Measurements from ENCODE around the gene UNC79.

UNC79 gene

DNA sequence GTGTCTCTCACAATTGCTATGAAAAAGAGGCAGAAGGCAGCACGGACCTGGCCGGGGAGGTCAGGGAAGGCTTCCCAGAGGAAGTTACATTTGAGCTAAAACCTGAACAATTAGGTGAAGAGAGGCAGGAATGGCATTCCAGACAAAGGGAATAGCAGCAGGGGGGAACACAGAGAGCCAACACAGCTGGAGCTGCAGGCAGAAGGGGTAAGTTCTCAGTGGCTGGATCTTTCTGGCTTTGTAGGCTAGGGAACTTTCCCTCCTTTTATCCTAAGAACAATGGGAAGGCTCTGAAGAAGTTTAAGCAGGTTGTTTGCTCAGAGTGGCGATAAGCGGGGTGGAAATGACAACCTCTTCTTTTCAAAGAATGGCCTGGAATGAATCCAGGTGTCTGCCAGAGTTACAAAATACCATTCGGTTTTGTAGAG lies 257.5 kb downstream of the UNC79 start:
- DNase-seq (ENCODE audit: low spot score in 2 of 2) (no peak), ATAC-seq (replicated peaks; ENCODE audit: extremely low read depth, poor library complexity, severe bottlenecking) (no peak)
- Mint-ChIP-seq H3K4me1 (no peaks in the 10 kb centered on the region), H3K36me3 (ENCODE audit: insufficient read depth) (no peaks in the 10 kb centered on the region), H3K9me3 (no peaks in the 10 kb centered on the region), H3K4me3 (no peak overlapping the region), H3K27me3 (peaks cover 70% of the 10 kb centered on the region), H3K27ac (ENCODE audit: low read depth) (no peak overlapping the region)

DNA sequence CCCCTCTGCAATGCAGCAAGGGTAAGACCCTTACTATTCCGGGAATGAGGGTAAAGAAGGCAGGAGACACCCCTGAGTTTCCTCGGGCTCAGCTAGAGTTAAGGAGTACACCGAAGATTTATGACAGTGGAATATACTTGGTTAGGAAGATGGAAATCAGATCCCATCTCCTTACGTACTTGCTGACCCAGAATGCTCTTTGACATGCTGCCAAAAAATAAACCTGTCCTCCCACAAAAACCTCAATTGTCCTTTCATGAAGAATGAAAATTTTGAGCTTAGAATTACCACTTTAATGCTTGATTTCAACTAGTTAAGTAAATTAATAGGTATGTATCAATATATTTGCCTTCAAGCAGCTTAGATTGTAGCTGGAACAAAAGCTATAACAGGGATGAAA lies 258.1 kb downstream of the UNC79 start:
- no peaks in the 10 kb centered on the region for H3K9me3 Mint-ChIP-seq
- no peaks in the 10 kb centered on the region for H3K36me3 Mint-ChIP-seq (ENCODE audit: insufficient read depth)
- H3K27me3 Mint-ChIP-seq, result peaks cover 70% of the 10 kb centered on the region
- H3K4me1 Mint-ChIP-seq, result no peaks in the 10 kb centered on the region
- no peak for ATAC-seq (replicated peaks; ENCODE audit: extremely low read depth, poor library complexity, severe bottlenecking)
- H3K27ac Mint-ChIP-seq (ENCODE audit: low read depth), result no peak overlapping the region
- no peak overlapping the region for H3K4me3 Mint-ChIP-seq
- no peak for DNase-seq (ENCODE audit: low spot score in 2 of 2)

DNA sequence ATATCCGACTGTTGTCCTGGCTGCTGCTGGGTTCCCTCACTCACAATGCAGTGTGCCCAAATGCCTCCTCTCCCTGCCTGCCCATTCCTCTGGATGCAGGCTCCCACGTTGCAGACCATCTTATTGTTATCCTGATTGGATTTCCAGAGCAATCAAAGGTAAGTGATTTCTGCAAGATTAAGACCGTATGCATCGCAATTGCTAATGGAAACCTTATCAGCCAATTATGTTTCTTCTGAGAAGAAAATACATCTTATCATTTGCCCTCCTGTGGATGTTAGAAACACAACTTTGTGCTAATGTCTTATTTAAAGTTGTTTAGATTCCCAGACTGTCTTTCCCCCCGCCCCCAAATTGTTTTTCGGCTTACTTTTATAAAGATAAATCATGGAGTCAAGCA lies 259.4 kb downstream of the UNC79 start:
- no peak overlapping the region for H3K4me3 Mint-ChIP-seq
- no peak for DNase-seq (ENCODE audit: low spot score in 2 of 2)
- H3K27ac Mint-ChIP-seq (ENCODE audit: low read depth), result no peak overlapping the region
- no peaks in the 10 kb centered on the region for H3K36me3 Mint-ChIP-seq (ENCODE audit: insufficient read depth)
- no peaks in the 10 kb centered on the region for H3K9me3 Mint-ChIP-seq
- ATAC-seq (replicated peaks; ENCODE audit: extremely low read depth, poor library complexity, severe bottlenecking), result no peak
- no peaks in the 10 kb centered on the region for H3K4me1 Mint-ChIP-seq
- H3K27me3 Mint-ChIP-seq, result peaks cover 63% of the 10 kb centered on the region

DNA sequence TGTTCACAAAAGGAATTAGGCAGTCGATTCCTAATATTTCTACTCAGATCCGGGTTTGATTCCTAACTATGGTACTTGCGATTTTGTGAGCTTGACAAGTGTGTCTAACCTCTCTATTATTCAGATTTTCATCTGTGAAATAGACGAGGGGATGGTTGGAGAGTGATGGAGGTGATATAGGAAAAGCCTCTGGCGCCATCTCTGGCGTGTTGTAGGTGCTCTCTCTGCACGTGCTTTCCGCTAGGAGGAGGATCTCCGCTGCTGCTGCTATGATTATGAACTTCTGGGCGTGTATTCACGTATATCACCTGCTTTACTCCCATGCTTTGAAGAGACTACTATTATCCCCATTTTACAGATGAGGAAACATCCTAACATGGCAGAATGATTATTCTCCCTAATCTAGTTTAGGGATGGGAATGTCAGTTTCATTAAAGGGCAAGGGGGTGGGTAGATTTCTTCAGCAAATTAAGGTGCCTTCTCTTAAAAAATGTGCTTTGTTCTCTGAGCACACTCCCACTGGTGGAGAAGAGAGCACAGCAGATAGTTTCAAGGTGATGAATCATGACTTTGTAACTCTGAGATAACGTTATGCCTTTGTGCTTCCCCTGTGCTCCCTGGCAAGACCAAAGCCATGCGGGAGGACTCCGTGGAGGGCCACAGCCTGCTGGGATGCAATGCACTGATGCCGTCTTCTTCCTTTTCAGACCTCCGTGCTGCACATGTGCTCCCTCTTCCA lies 260.5 kb downstream of the UNC79 start:
- Mint-ChIP-seq H3K4me1 (no peaks in the 10 kb centered on the region), H3K27ac (ENCODE audit: low read depth) (no peak overlapping the region), H3K27me3 (peaks cover 57% of the 10 kb centered on the region), H3K4me3 (no peak overlapping the region), H3K36me3 (ENCODE audit: insufficient read depth) (no peaks in the 10 kb centered on the region), H3K9me3 (no peaks in the 10 kb centered on the region)
- DNase-seq (ENCODE audit: low spot score in 2 of 2) (no peak), ATAC-seq (replicated peaks; ENCODE audit: extremely low read depth, poor library complexity, severe bottlenecking) (no peak)

DNA sequence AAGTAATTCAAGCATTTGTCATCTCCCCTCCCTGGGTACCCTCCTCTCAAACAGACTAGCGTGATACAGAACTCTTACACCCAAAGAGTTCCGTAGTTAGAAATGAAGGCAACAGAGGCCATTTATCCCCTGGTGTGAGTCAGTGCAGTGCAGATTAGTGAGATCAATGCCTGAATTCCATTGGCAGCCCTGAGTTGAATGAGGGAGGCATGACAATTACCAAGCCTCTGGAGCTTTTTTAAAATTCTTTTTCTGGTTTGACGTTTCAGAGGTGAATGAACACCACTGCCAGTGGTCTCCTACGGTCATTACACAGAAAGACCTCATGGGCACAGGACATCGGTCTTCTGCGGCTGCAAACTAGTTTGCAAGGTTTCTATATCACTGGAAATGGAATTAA lies 263.2 kb downstream of the UNC79 start:
- ATAC-seq (replicated peaks; ENCODE audit: extremely low read depth, poor library complexity, severe bottlenecking), result no peak
- no peak overlapping the region for H3K27ac Mint-ChIP-seq (ENCODE audit: low read depth)
- no peaks in the 10 kb centered on the region for H3K9me3 Mint-ChIP-seq
- peaks cover 30% of the 10 kb centered on the region for H3K27me3 Mint-ChIP-seq
- H3K36me3 Mint-ChIP-seq (ENCODE audit: insufficient read depth), result no peaks in the 10 kb centered on the region
- DNase-seq (ENCODE audit: low spot score in 2 of 2), result no peak
- no peaks in the 10 kb centered on the region for H3K4me1 Mint-ChIP-seq
- H3K4me3 Mint-ChIP-seq, result no peak overlapping the region

DNA sequence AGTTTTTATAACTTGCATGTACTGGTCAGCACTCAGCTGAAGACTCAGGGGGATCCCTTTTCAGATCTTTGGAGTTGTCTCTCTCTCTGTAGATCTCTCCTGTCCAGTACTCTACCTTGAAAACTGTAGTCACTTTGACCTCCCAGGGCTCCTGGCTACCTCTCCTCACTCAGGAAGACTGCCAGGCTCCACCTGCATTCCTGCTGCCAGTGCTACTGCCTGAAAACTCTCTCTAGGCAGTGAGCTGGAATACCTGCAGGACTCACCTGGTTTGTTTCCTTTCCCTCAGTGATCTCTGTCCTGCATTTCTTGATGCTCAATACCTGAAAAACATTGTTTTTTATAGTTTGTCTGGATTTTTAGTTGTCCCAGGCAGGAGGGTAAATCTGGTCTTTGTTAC lies 270.2 kb downstream of the UNC79 start:
- Mint-ChIP-seq H3K4me3 (no peak overlapping the region), H3K27ac (ENCODE audit: low read depth) (no peak overlapping the region), H3K36me3 (ENCODE audit: insufficient read depth) (no peaks in the 10 kb centered on the region), H3K4me1 (no peaks in the 10 kb centered on the region), H3K9me3 (peaks cover 13% of the 10 kb centered on the region), H3K27me3 (peaks cover 67% of the 10 kb centered on the region)
- ATAC-seq (replicated peaks; ENCODE audit: extremely low read depth, poor library complexity, severe bottlenecking), result no peak
- no peak for DNase-seq (ENCODE audit: low spot score in 2 of 2)

DNA sequence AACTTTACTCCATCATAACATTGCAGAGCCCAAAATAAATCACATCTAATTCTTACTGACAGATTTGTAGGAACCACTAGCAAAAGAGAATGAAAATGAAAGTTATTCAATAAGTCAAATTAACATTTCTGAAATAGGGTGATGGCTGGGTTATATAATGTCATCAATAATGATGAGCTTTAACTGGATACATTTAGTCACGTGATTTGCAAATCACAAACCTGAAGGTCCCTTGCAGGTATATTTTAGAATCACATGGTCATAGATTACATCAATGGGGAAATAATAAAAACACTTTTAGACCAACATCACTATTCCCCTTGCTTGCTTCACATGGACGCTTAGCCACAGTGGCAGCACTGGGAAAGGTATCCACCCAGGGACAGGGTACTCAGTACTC lies 270.8 kb downstream of the UNC79 start:
- H3K4me3 Mint-ChIP-seq, result no peak overlapping the region
- H3K9me3 Mint-ChIP-seq, result peaks cover 13% of the 10 kb centered on the region
- no peak overlapping the region for H3K27ac Mint-ChIP-seq (ENCODE audit: low read depth)
- no peak for ATAC-seq (replicated peaks; ENCODE audit: extremely low read depth, poor library complexity, severe bottlenecking)
- no peak for DNase-seq (ENCODE audit: low spot score in 2 of 2)
- no peaks in the 10 kb centered on the region for H3K36me3 Mint-ChIP-seq (ENCODE audit: insufficient read depth)
- H3K4me1 Mint-ChIP-seq, result no peaks in the 10 kb centered on the region
- peaks cover 73% of the 10 kb centered on the region for H3K27me3 Mint-ChIP-seq

DNA sequence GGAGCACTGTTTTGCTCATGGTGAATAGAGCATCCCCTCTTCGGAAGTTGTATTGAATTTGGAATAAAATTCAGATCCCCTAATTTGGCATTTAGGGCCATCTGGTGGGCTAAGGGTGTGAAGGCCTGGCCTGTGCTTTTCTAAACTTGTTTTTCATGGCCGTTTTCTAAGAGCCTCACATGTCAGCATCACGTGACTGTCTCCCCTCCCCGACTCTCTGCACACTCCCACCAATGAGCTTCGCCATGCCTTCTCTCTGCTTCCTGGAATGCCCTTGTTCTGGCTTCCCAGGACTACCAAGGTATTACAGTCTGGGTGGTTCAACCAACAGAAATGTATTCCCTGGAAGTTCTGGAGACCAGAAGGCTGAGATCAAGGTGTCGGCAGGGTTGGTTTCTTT lies 272.2 kb downstream of the UNC79 start:
- DNase-seq (ENCODE audit: low spot score in 2 of 2) (no peak), ATAC-seq (replicated peaks; ENCODE audit: extremely low read depth, poor library complexity, severe bottlenecking) (no peak)
- Mint-ChIP-seq H3K9me3 (peaks cover 13% of the 10 kb centered on the region), H3K36me3 (ENCODE audit: insufficient read depth) (no peaks in the 10 kb centered on the region), H3K4me1 (no peaks in the 10 kb centered on the region), H3K4me3 (no peak overlapping the region), H3K27ac (ENCODE audit: low read depth) (no peak overlapping the region), H3K27me3 (peaks cover 74% of the 10 kb centered on the region)

DNA sequence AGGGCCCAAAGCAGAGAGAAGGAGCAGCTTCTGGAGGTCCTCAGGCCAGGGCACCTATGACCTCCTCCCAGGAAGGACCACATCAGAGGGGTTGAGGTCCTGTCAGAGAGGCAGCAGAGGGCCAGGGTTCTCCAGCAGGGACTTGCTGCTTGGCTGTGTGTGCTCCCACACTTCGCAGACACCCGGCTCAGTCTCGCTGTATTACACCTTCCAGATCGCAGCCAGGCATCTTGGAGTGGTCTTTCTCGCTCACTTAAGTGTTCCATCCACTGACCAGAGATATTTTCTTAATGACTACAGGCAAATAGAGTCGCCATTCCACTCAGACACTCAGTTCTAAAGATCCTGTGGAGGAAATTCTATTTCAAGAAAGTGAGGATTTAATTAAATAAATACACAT lies 273.2 kb downstream of the UNC79 start:
- ATAC-seq (replicated peaks; ENCODE audit: extremely low read depth, poor library complexity, severe bottlenecking) (no peak), DNase-seq (ENCODE audit: low spot score in 2 of 2) (no peak)
- no peaks in the 10 kb centered on the region for H3K36me3 Mint-ChIP-seq (ENCODE audit: insufficient read depth)
- H3K27ac Mint-ChIP-seq (ENCODE audit: low read depth), result no peak overlapping the region
- H3K27me3 Mint-ChIP-seq, result peaks cover 74% of the 10 kb centered on the region
- H3K4me3 Mint-ChIP-seq, result no peak overlapping the region
- no peaks in the 10 kb centered on the region for H3K4me1 Mint-ChIP-seq
- peaks cover 13% of the 10 kb centered on the region for H3K9me3 Mint-ChIP-seq

DNA sequence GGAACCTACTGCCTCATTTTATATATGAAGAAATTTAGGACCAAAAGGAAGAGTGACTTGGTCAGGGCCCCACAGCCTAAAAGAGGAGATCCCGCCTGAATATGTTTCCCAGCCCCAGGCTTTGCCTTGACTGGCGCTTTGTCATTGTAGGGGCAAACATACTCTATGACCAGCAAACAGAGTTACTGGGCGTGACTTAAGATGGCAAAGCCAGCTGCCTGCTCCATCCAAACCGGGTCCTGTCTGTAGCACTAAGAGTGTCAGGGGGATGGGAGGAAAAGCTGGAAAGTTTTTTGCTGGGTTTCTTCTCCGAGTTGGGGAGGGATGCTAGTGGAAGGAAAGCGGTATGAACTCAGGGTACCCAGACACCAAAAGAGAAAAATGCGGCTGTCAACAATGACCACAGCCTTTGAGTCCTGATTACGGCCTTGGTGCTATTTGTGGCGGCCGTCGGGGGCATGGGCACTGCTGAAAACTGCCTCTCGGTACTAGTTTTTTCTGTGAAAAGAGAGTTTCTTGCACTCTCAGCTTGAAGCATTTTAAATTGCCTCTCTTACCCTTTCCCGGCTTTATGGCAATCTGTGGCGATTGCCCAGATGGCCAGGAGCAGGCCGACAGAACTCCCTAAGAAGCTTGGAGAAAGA lies 274.9 kb downstream of the UNC79 start:
- no peak for ATAC-seq (replicated peaks; ENCODE audit: extremely low read depth, poor library complexity, severe bottlenecking)
- DNase-seq (ENCODE audit: low spot score in 2 of 2), result no peak
- H3K36me3 Mint-ChIP-seq (ENCODE audit: insufficient read depth), result no peaks in the 10 kb centered on the region
- no peaks in the 10 kb centered on the region for H3K4me1 Mint-ChIP-seq
- H3K4me3 Mint-ChIP-seq, result no peak overlapping the region
- no peak overlapping the region for H3K27ac Mint-ChIP-seq (ENCODE audit: low read depth)
- H3K27me3 Mint-ChIP-seq, result peaks cover 60% of the 10 kb centered on the region
- no peaks in the 10 kb centered on the region for H3K9me3 Mint-ChIP-seq

DNA sequence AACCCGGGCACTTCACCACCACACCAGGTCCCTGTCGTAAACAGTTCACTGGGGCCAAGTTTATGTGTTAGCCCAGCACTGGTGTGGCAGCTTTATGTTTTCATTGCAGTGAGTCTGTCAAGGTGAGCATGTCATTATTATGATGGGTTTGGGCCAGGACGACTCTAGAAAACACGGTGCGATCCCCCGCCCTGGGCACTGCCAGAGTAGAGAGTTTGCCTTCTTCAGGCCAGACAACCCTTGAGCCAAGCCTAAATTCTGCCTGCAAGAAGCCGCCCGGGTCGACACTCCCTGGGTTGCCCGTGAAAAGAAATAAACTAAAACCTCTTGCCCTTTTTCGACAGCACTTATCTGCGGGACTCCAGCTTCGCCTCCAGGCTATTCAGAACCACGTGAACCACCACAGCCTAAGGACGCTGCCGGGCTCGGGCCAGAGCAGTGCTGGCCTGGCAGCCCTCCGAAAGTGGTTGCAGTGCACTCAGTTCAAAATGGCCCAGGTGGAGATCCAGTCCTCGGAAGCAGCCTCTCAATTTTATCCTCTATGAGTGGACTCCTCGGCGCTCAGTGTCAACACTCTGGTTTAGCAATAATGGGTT lies 275.7 kb downstream of the UNC79 start:
- H3K27me3 Mint-ChIP-seq, result peaks cover 51% of the 10 kb centered on the region
- H3K9me3 Mint-ChIP-seq, result no peaks in the 10 kb centered on the region
- no peaks in the 10 kb centered on the region for H3K4me1 Mint-ChIP-seq
- DNase-seq (ENCODE audit: low spot score in 2 of 2) (no peak), ATAC-seq (replicated peaks; ENCODE audit: extremely low read depth, poor library complexity, severe bottlenecking) (no peak)
- H3K36me3 Mint-ChIP-seq (ENCODE audit: insufficient read depth), result no peaks in the 10 kb centered on the region
- H3K4me3 Mint-ChIP-seq, result no peak overlapping the region
- no peak overlapping the region for H3K27ac Mint-ChIP-seq (ENCODE audit: low read depth)

DNA sequence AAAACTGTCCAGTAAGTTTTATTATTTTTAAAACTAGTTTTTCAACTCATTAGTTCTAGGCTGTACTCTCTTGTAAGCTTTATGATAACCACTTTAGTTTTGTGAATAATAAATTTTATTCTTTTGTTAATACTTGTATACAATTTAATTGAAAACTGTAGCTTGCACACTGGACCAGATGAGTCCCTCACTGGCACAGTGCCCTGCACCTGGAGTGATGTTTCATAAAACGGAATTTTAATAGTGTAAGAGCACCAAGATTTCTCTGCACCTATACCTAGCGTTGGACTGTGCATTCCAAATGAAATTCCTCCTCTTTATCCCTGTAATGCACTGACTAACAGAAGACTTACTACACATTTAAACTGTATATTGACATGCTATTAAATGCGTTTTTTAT lies 276.7 kb downstream of the UNC79 start:
- no peak for DNase-seq (ENCODE audit: low spot score in 2 of 2)
- H3K27me3 Mint-ChIP-seq, result peaks cover 41% of the 10 kb centered on the region
- no peaks in the 10 kb centered on the region for H3K36me3 Mint-ChIP-seq (ENCODE audit: insufficient read depth)
- no peak overlapping the region for H3K4me3 Mint-ChIP-seq
- H3K27ac Mint-ChIP-seq (ENCODE audit: low read depth), result no peak overlapping the region
- ATAC-seq (replicated peaks; ENCODE audit: extremely low read depth, poor library complexity, severe bottlenecking), result no peak
- H3K4me1 Mint-ChIP-seq, result no peaks in the 10 kb centered on the region
- no peaks in the 10 kb centered on the region for H3K9me3 Mint-ChIP-seq

DNA sequence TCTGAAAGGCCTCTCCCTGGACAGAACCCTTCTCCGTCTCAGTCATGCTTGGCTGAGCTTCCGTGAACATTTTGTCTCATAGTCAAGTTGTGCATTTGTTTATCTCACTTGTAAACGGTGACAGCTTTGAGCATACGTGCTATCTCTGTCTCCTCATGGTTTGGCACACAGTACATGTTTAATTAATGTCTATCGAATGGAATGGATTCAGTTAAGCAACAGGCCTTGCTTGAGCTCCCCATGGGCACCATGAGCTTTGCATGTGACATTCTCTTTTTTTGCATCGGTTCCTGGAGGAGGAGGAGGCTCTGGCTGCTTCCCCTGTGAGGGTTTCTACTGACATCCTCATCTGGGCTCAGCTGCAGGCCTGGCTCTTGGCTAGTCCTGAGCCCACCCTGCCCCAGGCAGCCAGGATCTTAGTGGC lies 277.6 kb downstream of the UNC79 start:
- Mint-ChIP-seq H3K4me1 (no peaks in the 10 kb centered on the region), H3K36me3 (ENCODE audit: insufficient read depth) (no peaks in the 10 kb centered on the region), H3K4me3 (no peak overlapping the region), H3K27me3 (peaks cover 33% of the 10 kb centered on the region), H3K27ac (ENCODE audit: low read depth) (no peak overlapping the region), H3K9me3 (no peaks in the 10 kb centered on the region)
- ATAC-seq (replicated peaks; ENCODE audit: extremely low read depth, poor library complexity, severe bottlenecking) (no peak), DNase-seq (ENCODE audit: low spot score in 2 of 2) (no peak)
